Activated CD4-positive, alpha-beta T cell treated with anti-CD3 and anti-CD28 coated beads, Interleukin-2, amount 50 U/mL, for 4 hours (primary cell): Measurements from ENCODE around the gene ETNK1.
"Not testable (repeated sequence)": the region's sequence is repeated elsewhere in the genome, so short reads cannot be mapped to it uniquely, and the experiment has no call there.

ENCODE experiments used
- DNase-seq, 2 experiments: peaks; one replicate each; pipeline ENCODE4 v3.0.0-alpha.2; 2020

Gene ETNK1

GRCh38 chr12:22692467-22692866, 67.5 kb downstream of the ETNK1 start:
- not testable (repeated sequence) for DNase-seq

DNA sequence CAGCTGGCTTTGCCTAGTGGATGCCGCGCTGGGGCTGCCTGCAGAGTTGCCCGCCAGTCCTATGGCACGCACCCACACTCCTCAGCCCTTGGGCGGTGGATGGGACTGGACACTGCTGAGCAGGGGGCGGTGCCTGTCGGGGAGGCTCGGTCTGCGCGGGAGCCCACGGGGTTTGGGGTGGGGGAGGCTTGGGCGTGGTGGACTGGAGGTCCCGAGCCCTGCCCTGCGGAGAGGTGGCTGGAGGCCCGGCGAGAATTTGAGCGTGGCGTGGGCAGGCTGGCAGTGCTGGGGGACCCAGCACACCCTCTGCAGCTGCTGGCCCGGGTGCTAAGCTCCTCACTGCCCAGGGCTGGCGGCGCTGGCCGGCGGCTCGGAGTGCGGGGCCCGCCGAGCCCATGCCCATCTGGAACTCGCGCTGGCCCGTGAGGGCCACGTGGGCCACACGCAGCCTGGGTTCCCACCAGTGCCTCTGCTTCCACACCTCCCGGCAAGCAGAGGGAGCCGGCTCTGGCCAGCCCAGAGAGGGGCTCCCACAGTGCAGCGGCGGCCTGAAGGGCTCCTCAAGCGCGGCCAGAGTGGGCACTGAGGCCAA, 68.1 kb downstream of the ETNK1 start:
- DNase-seq, result no peak

GRCh38 chr12:22698576-22698975, 73.6 kb downstream of the ETNK1 start:
- DNase-seq, result no peak

DNA sequence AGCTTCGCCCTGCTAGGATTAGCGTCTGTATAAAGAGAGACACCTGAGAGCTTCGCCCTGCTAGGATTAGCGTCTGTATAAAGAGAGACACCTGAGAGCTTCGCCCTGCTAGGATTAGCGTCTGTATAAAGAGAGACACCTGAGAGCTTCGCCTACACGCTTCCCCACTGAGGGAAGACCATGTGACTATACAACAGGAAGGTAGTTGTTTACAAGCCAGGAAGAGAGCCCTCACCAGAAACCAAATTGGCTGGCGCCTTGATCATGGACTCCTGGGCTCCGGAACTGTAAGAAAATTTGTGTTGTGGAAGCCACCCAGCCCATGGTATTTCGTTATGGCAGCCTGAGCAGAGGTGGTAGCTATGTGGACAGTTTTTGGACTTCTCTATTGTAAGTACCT, 74.7 kb downstream of the ETNK1 start:
- DNase-seq, result not testable (repeated sequence)

DNA sequence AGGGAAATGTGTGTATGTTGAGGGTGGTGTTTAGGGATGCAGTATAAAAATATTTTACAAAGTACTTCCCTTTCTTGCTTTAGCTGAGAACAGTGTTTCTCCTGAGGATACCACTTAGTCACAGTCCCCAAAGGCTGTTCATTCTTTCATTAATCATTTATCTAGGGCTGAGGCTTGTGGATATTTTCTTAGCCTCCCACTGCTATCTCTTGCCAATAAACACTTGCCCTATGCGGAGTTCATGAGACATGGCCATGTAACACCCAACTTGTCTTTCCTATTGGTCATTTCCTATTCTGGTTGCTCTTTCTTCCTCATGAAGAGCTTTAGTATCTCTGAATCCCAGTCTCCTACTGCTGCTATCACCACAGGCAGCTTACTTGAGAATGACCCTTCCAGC, 75.1 kb downstream of the ETNK1 start:
- no peak for DNase-seq

DNA sequence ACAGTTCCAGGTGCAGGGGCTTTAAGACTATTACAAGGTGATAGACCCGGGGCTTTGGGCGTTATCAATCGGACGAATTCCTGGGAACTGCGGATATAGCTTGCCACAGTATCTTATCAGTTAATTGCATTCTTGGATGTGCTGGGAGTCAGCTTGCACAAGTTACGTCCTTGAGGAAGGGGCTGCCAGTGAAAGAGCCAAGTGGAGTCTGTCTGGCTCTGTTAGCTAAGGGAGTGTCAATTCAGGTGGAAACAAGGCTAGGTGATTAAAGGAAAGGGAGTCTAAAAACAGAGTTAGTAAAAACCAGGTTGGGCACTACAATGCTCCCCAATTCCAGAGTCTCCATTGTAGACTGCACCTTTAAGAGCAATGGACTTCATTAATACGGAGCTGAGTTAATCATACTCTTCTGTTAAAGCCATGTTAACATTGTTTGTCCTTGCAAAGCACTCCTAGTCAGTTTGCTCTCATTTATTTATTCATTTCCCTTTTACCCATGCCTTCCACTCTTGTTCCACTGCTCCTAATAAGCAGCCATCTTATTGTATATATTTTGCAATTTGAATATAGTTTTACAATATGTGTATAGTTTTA, 76.3 kb downstream of the ETNK1 start:
- not testable (repeated sequence) for DNase-seq

- DNase-seq, result no peak
These were observed 77.7 kb downstream of the ETNK1 start for GRCh38 chr12:22702690-22703089.

DNA sequence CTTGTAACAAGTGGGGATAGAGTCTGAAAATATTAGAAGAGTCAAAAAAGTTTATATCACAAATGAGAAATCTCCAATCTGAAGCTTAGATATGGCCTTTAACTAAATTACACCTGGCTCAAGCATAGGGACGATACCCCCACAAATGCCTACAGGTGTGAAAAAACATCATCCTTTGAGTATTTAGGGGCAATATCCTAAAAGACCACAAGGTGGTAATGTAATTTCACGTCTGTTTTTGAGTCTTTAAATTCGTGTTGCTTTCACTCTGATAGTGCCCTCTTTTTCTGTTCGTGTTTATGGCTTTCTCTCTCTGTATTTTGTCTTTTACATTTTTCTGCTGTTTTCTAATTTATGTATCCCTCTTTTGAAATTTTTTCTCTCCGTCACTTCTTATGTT, 84.3 kb downstream of the ETNK1 start:
- DNase-seq, result no peak

- no peak for DNase-seq
These were observed 87.1 kb downstream of the ETNK1 start for GRCh38 chr12:22712083-22712482.

DNA sequence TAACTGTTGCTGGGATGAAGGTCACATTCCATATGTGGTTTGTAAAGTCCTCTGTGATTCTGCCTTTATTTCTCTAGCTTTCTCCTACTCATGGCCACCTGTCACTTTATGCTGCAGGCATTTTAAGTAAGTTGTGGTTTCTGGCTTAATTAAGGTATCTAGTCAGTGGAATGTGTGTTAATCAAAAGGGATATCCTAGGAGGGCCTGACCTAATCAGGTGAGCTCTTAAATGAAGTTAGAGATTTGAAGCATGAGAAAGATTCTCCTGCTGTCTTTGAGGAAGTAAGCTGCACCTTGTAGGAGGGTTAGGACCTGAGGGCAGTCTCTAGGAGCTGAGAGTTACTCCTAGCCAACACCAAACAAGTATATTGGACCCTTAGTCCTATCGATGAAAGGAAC, 90.3 kb downstream of the ETNK1 start:
- no peak for DNase-seq

DNA sequence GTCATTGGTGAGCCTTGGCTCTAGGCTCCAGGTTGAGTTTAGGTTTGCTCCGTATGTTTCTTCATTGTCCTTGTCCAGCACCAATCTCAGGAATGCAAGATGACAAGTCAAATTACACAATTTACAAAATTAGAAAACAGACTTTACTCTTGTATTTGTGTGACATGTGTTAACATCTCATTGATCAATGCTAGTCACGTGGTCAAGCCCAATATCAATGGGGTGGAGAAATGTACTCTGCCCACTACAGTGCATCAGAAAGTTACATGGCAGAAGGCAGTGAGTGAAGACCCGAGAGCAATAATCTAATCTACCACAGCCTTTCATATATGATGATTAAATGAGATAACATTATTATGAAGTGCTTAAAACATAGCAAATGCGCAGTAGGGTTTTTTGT, 94.8 kb downstream of the ETNK1 start:
- no peak for DNase-seq

DNA sequence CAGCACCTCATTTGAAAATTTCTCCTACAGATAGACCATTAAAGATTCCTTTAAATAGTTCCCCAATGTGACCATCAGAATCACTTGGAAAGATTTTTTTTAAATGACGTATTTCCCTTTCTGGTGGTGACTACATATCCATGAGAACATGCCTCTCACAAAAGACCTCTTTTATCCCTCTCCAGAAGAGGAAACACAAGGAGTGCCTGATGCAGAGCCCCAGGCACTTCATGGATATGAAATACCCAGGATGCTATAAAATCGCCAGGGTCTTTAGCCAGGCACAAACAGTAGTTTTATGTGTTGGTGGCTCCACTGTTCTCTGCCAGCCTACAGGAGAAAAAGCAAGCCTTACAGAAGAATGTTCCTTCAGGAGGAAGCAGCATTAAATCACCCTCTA, 97.1 kb downstream of the ETNK1 start:
- DNase-seq, result no peak

GRCh38 chr12:22722779-22723178, 97.8 kb downstream of the ETNK1 start:
- DNase-seq, result no peak

DNA sequence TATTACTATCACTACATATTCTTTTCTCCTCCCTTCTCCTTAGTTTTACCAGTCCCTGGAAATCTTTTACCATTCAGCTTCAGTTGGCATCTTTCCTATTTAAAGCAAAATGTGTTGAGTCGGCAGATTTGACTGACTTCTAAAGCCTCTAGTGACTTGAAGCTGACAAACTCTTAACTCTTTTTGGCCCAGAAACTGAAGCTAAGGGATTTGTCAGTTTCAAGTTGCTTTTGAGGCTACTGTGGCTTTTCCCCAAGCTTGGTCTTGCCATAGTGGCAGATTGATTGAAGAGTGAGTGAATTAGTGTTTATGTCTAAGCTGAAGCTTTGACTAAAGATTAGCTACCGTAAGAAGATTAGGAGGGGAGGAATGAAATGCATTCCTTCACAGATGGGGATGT, 104.0 kb downstream of the ETNK1 start:
- no peak for DNase-seq

DNA sequence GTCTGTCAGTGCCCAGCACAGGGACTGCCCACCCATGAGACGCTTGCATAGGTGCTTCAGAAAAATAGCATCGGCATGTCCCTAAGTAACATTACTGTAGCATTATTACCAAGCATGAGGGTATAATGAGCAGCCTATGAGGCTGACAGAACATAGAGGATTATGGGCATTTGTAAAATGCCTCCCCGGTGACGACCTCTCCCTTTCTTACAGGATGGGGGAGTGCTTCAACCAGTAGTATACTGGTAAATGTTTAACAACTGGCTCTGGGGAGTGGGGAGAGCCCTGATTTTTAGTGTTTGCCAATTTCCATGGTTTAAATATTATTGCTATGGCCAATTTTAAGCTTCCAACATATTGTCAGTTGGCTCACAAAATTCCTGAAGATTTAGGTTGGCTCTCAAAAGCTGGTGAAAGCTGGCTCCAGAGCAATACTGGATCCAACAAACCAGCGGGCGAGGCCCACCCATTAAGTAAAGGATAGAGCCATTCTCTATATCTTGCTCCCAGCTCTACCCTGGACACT, 104.5 kb downstream of the ETNK1 start:
- no peak for DNase-seq

DNA sequence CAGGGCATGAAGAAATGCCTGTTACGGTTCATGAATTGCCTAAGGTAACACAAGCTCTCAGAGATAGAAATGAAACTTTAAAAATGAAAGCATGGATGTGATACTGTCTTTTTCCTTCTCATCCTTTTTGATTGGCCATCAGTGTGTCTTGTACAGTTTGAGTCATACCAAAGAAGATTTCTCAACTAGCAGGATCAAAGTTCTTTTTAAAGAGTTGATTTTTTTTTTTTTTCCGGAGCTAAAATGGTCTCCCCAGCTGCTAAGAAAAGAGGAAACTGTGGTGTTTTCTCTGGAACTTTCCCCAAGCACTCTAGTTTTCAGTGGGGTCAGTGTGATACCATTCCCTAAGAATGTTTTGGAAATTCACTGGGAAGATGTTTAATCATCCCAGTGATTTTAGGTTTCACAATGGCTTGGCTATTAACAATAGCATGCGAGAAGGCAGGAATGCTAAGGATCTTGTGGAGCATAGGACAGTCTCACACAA, 105.0 kb downstream of the ETNK1 start:
- DNase-seq, result no peak

GRCh38 chr12:22731236-22731635, 106.3 kb downstream of the ETNK1 start:
- no peak for DNase-seq

GRCh38 chr12:22733756-22734155, 108.8 kb downstream of the ETNK1 start:
- DNase-seq, result no peak

DNA sequence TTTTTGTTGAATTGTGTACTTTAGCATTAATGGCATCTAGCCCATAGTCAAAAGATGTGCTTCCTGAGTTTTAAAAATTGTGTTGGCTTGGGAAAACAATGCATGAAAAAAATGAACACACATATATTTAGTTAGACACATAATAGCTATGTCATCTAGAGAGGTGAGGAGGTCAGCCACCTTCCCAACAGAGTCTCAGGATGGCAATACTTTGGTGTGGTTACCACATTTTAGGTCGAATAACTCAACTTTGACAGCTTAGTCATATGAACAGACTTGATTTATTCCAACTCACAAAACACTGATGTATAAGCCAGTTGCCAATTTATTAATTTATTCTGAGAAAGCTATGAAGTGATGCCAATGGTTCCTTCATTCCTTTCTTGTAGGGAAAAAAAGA, 114.0 kb downstream of the ETNK1 start:
- DNase-seq, result no peak
